ENCODE measurements around the gene PALLD.

DNA sequence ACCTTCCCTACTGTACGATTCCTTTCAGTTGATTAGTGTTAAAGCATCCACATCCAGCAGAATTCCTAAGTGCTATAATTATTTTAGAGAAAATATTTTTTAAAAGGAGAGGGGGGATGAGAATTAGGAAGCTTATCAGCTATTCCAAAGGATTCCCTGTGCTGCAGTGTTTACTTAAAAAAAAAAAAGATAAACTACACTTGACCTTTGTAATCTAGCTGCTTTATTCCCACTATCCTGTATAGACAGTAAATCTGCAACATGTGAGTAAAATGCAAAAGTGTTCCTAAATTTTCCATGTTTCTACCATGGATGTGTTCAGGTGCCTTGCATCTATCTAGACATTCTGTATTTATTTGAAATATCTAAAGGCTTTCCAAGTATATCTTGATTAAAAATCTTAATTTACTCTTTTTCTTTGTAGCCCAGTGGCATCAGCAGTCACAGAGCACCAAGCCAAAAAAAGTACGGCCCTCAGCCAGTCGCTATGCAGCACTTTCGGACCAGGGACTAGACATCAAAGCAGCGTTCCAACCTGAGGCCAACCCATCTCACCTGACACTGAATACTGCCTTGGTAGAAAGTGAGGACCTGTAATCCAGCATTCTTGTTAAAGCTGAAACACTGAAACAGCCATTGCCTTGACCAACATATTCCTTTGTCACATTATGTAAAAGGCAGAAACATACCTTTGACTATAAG, 429.1 kb downstream of the PALLD start:
- TF ChIP-seq, protein P1, sequence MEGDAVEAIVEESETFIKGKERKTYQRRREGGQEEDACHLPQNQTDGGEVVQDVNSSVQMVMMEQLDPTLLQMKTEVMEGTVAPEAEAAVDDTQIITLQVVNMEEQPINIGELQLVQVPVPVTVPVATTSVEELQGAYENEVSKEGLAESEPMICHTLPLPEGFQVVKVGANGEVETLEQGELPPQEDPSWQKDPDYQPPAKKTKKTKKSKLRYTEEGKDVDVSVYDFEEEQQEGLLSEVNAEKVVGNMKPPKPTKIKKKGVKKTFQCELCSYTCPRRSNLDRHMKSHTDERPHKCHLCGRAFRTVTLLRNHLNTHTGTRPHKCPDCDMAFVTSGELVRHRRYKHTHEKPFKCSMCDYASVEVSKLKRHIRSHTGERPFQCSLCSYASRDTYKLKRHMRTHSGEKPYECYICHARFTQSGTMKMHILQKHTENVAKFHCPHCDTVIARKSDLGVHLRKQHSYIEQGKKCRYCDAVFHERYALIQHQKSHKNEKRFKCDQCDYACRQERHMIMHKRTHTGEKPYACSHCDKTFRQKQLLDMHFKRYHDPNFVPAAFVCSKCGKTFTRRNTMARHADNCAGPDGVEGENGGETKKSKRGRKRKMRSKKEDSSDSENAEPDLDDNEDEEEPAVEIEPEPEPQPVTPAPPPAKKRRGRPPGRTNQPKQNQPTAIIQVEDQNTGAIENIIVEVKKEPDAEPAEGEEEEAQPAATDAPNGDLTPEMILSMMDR (IDR thresholded peaks at IDR 0.05; ENCODE audit: low read length): no peak
- TF ChIP-seq EZH2phosphoT487 (IDR thresholded peaks at IDR 0.05; ENCODE audit: low read length) (no peak), EZH2 (optimal IDR thresholded peaks at IDR 0.05; ENCODE audit: low read depth, low read length) (no peak)
